CD4-positive, alpha-beta T cell treated with Interleukin-17A for 4 hours (primary cell): Measurements from ENCODE around the gene GRAMD1B.

Source experiments
- DNase-seq: peaks from one replicate; pipeline ENCODE4 v3.0.0-alpha.2; 2020; ENCODE audit warnings: mixed read lengths

GRAMD1B gene

DNA sequence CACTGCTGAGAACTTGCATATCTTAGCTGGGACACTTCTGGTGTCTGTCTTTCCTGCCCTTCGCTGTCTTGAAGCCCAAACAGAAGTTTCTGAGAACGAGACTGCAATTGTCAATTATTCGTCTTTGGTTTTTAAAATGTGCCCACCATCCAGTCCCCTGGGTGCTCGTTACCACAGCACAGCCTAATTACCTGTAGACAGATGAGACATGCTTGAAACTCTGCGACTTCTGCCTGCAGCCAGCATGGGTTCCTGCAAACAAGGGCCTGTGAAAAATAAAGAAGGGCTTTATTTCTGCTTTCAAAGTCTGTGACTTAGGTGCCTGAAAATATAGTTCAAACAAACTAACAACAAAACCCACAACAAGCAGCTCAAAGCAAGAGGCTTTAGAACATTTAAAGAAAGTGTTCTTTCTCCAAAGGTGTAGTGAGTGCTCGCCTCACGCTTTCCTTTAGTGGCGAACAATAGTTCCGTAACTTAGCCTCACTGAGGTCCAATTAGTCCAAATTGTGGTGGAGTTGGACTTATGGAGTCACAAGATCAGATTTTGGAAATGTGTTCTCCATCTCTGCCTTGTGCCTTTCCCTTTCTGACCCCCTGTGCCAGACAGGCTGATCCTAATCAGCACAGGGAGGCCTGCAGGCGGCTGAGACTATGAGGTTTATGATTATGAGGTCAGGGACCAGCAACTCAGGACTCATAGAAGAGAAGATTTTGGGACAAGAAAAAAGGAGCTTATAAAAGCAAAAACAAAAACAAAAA is 20.4 kb upstream of the GRAMD1B start:
- no peak for DNase-seq

DNA sequence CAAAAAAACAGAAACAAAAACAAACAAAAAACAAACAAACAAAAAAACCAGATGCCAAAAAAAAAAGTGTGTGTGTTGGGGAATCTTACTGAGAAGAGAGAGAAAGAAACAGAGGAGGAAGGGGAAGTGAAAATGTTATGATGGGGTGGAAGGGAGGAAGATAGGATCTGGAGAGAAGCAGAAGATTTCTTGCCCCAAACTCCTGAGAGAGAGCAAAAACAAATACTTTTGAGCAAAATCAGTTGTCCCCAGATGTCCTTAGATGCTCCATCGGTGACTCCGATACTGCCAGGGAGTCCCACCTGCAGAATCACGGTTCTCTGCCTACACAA is 19.9 kb upstream of the GRAMD1B start:
- DNase-seq, result no peak

DNA sequence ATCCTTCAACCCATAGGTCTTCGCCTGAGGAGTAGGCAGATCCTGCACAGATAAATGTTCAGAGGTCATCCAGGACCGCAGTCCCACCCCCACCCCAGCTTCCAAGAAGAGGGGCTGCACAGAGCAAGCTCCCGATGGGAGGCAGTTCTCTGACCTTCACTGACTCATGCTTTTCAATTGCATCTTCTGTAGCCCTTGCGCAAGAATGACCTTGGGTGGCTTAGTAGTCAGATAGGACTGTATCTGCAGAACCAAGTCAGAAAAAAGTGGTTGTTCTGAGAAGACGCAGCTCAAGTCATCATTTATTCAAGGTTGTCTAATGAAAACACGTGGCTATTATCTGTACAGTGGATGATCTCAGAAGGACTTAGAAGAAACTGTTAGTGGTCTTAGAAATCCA is 16.4 kb upstream of the GRAMD1B start:
- no peak for DNase-seq

DNA sequence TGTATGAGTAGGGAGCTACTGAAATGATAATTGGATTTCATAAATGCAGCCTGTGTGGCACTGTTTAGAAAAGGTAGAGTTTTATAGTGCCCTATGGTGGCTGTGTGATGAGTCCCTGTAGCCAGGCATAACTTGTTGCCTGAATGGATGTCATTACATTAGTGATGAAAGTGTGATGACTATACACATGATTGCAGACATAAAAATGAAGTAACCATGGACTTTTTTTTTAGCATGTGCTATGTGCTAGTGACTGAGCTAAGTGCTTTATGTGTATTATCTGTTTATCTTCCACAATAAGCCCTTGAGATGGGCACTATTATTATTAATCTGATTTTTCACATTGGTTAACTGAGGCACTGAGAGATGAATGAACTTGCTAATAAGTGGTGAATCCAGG is 13.5 kb upstream of the GRAMD1B start:
- no peak for DNase-seq

DNA sequence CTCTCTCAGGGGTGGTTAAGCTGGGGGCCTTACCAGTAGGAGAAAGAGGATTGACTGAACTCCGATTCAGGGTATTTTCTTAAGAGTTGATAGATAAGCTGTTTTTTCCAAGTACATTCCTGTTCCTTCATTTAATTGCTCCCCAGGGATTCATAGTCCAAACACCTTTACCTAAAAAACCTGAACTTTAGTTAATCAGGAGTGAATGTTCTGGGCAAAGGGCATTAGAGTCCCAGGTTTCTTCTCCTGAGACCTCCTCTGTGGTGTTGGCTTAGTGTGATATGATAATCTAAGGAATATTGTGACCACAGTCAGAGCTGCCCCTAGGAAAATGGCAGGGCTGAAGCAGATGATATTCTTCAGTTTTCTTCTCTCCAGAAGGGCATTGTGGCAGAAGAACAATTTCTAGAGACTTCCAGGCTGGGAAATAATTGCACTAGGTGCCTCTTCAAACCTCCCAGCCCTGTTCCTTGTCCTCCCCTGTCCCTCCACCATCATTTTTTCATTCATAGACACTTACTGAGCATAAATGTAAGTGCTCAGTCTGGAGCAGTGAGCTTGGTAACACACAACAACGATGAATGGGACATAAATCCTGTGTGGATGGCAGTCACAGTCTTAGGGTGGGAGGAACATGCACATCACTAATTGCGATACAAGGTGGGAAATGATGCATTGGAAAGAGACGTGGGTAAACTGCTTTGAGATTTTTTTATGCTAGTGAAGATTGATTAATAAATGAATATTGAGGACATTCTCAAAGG is 11.5 kb upstream of the GRAMD1B start:
- DNase-seq, result no peak

DNA sequence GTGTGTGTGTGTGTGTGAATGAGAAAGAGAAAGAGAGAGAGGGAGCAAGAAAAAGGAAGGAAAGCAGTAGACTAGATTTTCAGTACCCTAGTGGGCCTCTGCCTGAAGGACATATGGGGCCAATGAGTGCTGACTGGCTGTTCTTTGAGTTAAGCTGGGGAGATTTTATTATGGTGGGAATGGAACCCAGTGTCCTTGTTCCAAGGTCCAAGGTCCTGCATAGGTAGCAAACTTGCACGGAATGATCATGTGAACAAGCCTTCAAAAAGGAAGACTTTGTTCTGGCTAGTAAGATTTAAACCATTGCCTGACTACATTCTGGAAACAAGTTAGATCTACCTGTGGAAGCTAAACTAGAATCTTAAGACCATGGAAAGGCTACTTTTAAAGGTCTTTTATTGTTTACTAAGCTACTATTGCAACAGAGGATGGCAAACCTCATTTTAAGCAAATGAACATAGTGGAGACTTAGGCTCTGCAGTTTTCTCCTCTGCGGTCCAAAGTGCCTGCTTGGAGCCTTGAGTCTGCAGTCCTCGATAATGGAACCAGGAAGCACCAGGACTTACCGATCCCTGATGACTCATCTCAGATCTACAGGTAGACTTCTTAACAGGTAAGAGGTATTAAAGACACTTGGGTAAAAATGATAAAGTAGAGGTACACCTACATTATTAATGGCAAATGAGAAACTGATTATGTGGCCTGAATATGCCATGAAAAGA is 10.2 kb upstream of the GRAMD1B start:
- no peak for DNase-seq

DNA sequence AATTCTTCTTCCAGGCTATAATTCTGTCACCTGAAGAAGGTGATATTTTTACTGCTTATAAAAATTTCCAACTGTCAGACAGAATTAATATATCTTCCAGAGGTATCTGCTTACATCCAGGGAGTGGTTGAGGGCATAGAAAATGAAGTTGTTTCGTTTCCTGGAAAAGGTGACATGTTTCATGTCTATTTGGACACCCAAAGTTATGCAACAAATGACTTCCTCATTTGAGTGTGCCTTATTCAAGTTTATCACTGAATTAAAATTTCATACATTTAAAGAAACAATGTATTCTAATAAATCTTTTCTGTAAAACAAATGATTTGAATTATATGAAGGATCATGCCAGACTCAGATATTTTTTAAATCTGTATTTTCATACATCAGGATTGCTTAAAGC is 8.5 kb upstream of the GRAMD1B start:
- DNase-seq, result no peak

DNA sequence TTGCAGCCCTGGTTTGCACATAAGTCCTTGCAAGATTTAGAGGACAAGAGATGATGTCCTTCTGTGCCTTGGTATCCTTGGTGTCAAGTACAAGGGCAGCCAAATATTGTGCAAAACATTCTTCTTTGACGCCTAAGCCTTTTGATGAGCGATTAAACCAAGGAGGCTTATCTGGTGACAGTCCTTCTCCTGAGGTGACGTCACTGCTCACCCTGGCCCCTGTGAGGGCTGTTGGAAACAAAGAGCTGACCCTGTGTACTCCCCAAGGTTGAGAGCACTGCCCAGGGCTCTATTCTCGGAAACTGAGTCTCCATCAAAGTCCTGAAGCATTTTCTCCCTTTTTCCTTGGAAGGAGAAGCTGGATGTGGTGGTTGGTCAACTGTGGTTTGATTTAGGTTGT is 4.7 kb upstream of the GRAMD1B start:
- no peak for DNase-seq

DNA sequence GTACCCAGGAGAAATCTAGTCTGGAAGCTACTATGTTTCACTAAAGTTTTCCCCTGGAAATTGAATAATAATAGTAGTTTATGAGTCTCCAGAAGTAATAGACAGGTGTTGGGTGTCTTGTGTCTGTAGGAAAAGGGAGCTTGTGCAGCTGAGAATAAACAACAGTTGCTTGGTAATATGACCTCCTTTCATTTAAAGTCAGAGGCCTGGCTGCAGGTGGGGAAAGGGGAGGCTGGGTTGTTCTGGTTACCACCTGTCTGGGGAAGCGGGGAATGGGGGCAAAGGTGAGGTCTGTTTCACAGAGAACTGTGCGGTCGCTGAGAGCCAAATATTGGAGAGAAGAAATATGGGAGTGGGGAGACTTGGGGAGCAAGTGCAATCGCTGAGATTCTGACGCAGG is 3.3 kb upstream of the GRAMD1B start:
- DNase-seq, result no peak

DNA sequence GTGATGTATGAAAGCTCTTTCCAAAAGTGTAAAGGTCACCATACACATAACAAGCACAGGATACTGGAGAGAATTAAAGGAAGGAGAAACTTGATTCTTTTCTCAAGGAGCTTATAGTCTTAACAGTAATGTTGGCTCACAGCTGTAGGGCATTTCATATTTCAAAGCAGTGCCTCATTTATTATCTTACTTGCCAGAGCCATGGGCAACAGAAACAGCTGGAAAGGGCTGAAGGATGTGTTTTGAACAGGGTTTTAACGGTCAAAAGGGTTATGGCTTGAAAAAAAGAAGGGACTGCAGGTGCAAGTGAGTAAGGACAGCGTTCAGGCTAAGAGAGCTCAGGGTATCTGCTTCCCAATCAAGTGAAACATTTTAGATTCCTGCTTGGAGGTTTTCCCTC is 2.7 kb upstream of the GRAMD1B start:
- no peak for DNase-seq

DNA sequence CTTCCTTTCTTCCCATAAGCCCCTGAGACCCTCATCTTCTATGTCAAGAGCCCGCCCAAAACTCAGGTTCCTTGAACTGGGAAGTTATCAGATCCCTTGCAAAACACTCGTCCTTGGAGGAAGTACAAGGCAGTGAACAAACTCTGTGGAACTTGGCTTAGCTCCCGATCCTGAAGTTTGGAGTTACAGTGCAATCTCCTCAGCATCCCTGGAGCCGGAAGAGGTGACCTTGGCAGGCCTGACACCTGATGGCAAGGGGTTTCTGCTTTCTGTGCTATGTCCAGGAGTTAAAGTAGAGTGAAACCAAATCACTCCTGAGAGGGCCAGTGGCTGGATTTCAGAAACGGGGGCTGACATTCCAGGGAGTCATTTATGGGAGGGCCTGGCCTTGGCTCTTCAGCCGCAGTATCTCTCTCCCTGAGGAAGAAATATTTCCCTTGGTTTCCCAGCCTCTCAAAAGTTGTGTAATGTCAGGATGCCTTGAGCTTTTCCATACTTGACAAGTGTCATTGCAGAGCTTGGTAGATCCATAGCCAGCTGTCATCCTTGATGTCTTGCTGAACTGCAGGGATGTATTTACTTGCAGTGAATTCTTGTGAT is 1.9 kb upstream of the GRAMD1B start:
- DNase-seq, result no peak

DNA sequence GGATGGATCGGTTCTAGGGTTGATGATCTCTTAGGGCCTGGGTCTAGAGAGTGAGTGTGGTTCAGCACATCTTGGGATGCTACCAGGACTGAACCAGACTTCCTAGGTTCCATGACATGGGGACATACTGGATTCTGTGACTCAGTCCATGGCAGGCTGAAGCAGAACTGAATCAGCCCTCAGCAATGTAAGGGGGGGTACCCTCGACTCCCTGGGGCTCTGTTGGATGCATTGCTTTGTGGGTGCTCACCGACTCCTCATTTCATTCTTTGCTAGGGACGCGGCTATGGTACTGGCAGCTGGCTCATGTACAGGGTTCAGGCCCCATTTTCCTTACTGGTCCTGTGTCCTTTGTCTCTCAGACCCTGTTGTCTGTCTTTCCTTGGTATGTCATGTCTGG is 733 bp upstream of the GRAMD1B start:
- no peak for DNase-seq

DNA sequence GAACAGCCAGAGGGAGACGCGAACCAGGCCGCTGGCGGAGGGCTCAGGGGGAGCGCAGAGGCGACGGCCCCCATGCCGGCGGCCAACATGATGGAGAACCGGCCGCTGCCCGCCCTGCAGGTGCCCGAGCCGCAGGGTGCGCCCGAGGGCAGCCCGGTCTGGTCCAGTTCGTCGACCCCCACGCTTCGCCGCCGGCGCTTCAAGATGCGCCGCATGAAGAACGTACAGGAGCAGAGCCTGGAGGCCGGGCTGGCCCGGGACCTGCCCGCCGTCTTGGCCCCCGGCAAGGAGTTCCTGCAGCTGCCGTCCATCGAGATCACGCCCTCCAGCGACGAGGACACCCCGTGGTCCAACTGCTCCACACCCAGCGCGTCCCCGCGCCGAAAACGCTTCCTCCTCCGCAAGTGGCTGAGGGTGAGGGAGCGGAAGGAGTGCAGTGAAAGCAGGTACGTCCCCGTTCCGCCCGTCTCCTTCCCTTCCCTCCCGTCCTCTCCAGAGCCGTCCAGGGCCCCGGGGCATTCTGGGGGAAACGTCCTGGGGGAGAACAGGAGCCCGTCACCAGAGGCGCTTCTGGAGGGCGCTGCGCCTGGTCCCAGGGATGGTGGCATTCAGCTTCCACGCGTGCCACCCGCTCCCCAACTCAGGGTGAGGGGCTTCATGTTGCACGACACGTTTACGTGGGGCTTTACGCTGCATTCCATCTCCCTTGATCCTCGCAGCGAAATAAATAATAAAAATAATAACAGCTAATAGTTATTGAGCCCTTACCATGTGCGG is 840 bp downstream of the GRAMD1B start:
- DNase-seq, result peak; percentile 67

DNA sequence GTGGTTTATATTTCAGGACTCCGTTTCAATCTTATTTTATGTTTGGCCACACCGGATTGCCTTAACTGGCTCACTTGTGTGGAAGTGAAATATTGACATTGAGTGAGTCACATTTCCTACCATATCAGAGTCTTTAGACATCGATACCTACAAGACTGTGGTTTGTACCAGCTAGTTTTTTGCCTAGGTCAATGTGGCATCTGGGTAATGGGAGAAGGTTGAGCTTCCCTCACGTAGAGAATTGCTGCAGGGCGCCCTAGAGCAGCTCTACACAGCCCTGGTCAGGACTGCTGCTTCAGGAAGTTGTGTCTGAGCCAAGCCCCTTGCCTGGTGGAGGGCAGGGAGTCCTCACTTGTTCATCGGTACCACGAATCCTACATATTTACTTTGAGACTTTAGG is 1.6 kb downstream of the GRAMD1B start:
- DNase-seq, result peak; percentile 17

DNA sequence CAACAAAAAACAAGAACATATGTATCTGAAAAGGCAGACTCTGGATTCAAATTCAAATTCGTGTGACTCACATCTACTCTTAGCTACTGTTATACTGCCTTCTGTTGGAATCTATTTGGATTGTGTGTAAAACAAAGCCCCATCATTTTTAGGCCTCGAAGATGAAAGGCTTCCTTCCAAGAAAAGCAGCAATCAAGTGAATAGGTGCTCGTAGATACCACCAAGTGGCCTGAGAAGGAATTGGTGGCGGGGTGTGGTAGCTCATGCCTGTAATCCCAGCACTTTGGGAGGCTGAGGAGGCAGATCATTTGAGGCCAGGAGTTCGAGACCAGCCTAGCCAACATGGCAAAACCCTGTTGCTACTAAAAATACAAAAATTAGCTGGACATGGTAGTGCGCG is 4.2 kb downstream of the GRAMD1B start:
- peak; percentile 32 for DNase-seq

DNA sequence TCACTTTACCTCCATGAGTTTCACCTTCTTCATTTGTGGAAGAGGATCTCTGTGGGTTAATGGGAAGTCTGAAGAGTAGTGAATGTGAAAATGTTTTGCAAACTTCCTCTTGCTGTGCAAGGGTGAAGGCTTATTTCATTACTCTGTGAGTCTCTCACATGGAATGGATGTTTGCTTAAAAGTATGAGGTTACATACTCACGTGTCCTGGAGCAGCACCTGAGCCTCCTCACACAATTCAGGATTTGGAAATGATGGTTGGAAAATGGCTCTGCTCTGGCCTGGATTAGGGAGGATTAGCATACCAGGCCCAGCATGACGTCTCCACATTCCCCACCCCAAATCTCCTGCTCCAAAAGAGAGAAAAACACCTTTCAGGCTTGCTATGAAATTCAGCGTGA is 4.8 kb downstream of the GRAMD1B start:
- no peak for DNase-seq

DNA sequence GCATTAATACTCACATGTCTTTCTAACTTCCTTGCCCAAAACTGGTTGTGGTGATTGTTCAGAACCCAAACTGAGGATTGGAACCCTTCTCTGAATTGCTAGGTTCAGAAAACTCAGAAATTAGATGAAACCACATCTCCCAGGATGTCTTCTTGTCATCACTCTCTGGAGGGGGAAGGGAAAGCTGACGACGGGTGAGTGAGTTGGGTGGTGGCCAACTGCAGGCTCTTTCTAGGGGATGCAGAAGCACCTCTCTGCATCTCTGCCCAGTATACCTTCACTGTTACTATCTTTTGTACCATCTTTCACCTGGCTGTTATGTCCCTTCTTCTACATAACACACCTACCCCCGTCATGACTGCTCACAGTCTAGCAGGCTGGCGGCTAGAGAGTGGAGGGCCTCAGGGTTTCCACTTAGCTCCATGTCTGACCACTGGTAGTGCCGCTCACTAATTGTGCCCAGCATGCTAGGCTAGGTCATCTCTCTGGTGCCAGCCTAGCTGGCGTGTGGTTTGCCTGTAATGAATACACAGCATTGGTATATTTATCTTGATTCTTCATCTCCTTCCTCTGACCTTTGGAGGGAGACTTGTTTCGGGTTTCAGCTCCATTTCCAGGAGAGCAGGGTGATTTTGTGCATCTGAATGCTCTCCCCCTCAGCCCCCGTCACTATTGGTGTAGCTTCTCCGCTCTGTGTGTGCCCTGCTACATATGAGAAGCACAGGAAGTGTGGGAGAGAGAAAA is 7.3 kb downstream of the GRAMD1B start:
- DNase-seq, result no peak

DNA sequence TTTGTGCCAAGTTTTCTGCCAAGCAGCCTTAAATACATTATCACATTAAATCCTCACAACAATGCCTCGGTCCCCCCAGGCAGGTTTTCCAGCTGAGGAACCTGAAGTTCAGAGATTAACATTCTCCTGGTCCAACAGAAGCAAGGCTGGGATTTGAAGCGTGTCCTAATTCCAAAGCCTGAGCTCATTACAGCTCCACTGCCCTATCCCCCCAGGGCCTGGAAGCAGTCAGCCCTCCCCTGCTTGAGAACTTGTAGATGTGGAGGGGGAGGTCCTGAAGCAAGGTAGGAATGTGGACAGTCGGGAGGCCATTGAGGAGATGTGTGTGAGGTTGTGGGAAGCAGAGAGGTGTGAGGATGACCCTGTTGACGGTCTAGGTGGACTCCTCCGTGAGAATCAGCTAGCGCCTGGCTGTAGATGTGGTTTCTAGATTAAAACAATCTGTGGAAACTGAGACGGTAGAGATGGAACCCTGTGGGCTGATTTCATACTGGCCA is 8.1 kb downstream of the GRAMD1B start:
- DNase-seq, result no peak

DNA sequence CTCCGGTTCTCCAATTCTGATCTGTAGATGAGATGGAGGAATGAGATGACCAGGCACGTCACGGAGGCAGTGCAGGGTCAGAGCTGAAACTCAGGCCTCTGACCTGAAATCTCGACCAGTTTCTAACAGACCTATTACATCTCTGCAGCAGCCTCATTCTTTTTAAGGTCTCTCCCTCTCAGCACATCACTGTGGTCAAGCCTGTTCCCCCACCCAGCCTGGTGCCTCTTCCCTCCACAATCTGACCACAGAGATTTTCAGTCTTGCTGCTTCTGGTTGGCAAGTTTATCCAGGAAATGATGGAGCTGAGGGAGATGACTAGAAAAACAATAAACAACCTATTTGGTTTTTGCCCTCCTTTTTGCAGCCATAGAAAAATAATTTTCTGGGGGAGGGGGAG is 9.5 kb downstream of the GRAMD1B start:
- no peak for DNase-seq

DNA sequence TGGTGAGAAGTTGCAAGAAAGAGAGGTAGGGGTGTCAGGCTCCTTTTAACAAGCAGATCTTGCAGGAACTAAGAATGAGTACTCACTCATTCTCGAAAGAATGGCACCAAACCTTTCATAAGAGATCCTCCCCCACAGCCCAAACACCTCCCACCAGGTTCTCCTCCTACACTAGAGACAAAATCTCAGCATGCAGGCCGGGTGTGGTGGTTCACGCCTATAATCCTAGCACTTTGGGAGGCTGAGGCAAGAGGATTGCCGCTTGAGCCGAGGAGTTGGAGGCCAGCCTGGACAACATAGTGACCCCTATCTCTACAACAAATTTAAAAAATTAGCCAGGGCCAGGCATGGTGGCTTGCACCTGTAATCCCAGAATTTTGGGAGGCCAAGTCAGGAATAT is 11.1 kb downstream of the GRAMD1B start:
- no peak for DNase-seq

DNA sequence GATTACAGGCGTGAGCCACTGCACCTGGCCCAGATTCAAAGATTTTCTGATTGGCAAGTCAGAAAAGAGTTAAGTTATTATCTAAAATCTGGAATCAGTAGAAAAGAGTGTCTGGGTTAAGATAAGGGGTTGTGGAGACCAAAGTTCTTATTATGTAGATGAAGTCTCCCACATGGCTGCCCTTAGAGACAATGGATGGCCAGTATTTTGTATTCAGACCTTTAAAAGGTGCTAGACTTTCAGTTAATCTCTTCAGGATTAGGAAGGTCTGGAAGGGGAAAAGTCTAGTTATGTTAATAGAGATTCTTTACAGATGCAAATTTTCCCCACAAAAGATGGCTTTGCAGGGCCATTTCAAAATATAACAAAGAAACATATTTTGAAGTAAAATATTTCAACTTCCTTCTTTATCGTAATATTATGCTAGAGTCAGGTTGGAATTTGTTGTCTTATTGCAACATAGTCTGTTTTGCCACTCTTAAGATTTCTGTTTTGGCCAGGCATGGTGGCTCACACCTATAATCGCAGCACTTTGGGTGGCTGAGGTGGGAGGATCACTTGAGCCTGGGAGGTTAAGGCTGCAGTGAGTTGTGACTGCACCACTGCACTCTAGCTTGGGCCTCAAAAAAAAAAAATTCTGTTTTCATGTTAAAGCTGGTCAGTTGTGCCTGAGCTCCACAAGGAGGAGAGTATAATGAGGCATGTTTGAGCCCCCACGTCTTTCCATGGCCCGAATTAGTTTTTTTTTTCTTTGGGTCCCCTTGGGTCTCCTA is 14.0 kb downstream of the GRAMD1B start:
- DNase-seq, result no peak
